Activated T-cell treated with anti-CD3 and anti-CD28 coated beads, Interleukin-2, amount 50 U/mL, for 1 hour (primary cell): ENCODE data around the gene ZSCAN25.
"Not testable (repeated sequence)": the region's sequence is repeated elsewhere in the genome, so short reads cannot be mapped to it uniquely, and the experiment has no call there.

Source experiments
- DNase-seq: peaks from one replicate; pipeline ENCODE4 v3.0.0-alpha.2; 2020

The ZSCAN25 gene

GRCh38 chr7:99618726-99619125 is 2.0 kb downstream of the ZSCAN25 start:
- no peak for DNase-seq

DNA sequence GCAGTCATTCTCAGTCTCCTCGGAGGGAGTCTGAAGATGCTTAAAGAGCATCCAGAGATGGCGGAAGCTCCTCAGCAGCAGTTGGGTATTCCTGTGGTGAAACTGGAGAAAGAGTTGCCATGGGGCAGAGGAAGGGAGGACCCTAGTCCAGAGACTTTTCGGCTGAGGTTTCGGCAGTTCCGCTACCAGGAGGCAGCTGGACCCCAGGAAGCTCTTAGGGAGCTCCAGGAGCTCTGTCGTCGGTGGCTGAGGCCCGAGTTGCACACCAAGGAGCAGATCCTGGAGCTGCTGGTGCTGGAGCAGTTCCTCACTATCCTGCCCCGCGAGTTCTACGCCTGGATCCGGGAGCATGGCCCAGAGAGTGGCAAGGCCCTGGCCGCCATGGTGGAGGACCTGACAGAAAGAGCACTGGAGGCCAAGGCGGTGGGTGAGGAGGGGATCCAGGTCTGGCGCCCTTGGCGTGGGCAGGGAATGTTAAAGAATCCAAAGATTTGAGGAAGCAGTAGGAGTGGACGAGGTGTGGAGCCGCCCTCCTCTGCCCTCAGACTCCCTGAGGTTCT is 2.9 kb downstream of the ZSCAN25 start:
- DNase-seq, result no peak

DNA sequence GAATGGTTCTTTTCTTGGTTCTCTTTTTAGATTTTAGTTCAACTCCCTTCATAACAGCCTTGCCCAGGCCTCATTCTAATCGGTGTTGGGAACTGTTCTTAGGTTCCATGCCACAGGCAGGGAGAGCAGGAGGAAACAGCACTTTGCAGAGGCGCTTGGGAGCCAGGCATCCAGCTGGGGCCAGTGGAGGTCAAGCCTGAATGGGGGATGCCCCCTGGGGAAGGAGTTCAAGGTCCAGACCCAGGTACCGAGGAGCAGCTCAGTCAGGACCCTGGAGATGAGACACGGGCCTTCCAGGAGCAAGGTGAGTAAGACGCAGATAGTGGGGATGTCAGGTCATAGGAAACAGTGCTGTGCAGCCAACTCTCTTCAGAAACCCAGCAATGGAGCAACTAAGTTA is 4.5 kb downstream of the ZSCAN25 start:
- no peak for DNase-seq

- no peak for DNase-seq
Observed at GRCh38 chr7:99622596-99622995, 5.8 kb downstream of the ZSCAN25 start.

- DNase-seq, result no peak
Observed at GRCh38 chr7:99623091-99623693, 6.4 kb downstream of the ZSCAN25 start.

DNA sequence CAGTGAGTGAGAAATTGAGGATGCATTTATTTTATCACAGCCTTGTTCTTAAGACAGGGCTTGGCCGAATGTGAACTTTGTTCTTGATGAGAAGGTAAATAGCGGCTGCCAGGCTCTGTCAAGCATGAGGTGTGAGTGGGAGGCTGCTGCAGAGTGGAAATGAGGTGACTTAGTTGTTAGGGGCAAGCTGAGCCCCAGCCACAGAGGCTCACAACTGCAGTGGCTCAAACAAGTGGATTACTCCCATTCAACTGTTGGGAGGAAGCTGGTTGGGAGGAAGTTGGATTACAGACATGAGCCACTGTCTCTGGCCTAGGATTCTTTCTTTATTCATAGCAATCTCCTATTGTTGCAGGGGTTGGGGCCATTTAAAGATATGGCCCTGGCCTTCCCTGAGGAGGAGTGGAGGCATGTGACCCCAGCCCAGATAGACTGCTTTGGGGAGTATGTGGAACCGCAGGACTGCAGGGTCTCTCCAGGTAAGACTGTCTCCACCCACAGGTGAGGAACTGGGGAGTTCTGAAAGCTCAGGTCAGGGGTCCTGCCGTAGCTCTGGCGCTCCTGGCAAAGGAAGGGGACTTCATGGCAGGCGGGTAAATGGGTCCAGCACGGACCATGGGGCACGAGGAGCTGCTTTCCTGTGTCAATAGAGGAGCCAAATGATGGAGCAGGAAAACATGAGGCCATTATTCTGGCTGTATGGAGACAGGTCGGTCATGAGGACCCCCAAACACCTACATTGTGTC is 7.1 kb downstream of the ZSCAN25 start:
- DNase-seq, result no peak

GRCh38 chr7:99624484-99624883 is 7.7 kb downstream of the ZSCAN25 start:
- DNase-seq, result peak; percentile 65

DNA sequence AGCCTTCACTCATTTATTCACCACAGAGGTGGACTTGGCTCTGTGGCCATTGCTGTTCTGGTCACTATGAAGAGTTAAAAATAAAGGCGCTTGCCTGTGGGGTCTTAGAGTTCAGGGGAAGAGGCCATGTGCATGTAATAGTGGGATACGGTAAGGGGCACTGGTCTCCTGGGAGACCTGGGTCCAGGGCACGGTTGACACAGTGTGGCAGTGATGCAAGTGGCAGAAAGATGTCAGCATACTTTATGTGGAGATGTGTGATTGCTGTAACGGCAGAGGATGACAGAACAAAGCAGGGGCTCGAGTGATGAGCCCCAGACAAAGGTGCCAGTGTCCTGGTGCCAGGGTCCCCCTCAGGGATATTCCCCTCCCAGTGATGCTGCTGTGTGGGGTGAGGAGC is 8.6 kb downstream of the ZSCAN25 start:
- no peak for DNase-seq

- no peak for DNase-seq
Observed at GRCh38 chr7:99625961-99626360, 9.2 kb downstream of the ZSCAN25 start.

DNA sequence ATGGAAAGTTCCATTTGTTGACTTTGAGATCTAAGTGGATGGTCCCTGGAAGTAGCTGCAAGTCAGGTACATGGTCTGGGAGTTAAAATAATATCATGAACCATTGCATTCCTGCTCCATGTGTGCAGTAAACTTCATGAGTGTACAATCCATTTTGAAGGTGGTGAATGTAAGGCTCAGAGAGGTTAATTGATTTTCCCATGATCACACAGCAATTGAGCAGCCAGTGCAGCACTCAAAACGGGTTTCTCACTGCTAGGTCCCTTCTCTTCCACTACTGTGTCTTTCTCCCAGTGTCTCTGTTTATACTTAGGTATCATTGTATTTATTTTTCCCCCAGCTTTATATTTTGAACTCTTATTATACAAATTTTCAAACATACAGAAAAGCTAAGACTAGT is 9.9 kb downstream of the ZSCAN25 start:
- no peak for DNase-seq

DNA sequence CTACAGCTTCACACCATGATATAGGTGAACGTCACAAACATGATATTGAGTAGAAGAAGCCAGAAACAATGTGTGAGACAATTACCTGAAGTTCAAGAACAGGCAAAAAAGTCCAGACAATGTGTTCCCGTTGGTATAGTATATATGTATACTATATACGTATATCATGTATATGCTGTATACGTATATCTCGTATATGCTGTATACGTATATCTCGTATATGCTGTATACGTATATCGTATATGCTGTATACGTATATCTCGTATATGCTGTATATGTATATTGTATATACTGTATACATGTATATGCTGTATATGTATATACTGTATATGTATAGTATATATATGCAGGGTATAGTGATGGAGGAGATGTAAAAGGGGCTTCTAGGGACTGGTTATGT is 10.8 kb downstream of the ZSCAN25 start:
- DNase-seq, result no peak

DNA sequence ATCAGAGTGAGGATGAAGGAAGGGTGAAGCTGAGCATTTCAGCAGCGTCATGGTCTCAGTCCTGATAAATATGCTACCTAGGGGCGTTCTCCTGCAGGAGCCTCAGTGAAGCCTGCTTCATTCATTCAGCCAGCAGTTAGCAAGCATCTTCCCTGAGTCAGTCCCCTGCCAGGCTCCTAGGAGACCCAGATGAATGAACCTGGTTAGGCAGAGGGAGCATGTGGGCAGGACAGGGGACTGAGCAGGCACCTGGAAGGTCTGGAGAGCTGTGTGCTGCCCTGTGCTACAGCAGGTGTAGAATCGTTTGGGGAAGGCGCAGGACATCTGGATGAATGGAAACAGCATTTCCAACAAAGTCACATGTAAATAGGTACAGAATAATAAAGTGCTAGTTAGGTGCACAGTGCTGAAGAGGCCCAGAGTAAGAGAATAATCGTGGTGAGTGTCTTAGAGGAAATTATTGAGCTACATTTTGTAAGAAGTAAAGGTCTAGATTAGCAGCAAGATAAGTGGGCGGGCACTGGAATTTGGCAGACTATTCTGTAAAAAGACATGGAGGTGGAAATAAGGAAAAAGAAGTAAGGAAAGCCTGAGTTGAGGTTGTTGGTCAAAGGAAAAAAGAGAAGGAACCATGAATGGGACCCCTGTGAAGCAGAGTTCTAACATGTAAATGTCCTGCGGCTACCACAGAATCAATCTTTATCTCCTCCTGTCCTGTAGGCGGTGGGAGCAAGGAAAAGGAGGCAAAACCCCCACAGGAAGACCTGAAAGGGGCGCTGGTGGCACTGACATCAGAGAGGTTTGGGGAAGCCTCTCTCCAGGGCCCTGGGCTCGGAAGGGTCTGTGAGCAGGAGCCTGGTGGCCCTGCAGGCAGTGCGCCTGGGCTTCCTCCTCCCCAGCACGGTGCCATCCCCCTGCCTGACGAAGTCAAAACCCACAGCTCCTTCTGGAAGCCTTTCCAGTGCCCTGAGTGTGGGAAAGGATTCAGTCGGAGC is 12.0 kb downstream of the ZSCAN25 start:
- DNase-seq, result no peak

DNA sequence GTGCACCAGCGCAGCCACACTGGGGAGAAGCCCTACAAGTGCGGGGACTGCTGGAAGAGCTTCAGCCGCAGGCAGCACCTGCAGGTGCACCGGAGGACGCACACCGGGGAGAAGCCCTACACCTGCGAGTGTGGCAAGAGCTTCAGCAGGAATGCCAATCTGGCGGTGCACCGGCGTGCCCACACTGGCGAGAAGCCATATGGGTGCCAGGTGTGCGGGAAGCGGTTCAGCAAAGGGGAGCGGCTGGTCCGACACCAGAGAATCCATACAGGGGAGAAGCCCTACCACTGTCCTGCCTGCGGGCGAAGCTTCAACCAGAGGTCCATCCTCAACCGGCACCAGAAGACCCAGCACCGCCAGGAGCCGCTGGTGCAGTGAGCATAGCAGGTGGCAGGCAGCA is 12.9 kb downstream of the ZSCAN25 start:
- no peak for DNase-seq

DNA sequence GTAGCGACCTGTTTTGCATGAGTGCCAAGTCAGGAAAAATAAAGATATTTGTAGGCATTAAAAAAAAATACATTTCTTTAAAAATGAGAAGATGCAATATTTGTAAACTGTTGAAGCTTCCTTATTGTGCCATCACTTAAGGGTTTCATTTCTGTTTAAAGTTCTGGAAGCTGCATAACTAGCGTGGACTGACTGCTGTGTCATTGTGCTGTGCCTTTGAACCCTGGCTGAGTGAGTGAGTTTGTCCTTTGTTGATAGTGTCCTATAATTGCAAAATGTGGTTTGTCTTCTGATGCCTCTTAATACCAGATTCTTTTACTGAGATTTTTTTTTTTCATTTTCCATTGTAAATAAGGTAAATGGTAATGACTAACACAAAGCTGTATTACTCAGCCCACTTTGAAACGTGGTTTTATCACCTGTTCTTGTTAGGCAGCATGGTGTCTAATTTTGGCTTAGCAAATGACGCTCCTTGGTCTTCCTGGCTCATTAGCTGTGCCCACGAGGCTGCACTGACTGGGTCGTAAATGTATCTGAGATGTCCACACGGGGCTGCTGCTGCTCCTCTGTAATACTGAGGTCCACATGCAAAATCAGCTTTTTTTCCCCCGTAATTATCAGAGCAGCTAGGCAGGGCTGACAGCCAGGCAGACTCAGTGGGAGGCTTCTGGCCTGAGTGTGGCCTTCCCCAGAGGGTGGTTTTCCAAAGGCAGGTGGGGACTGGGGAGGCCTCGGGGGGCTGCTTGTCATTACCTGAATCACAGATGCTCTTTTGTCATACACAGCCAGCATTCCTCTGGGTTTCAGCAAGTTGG is 14.8 kb downstream of the ZSCAN25 start:
- DNase-seq, result no peak

DNA sequence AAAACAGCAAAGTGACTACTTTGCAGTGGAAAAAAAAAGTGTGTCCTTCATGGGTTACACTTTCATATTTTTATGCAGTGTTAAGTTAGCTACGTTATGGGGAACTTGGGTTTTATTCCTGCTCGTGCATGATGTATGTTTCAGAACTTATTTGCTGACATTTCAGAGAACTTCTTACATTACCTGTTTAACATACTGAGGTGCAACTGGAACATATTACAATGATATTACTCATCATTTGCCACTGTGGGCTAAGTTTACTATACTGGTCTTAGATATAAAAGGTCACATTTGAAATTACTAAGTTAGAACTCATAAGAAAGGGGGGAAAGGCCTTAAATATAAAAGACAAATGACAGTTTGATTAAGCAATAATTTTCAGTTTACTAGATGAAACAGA is 20.7 kb downstream of the ZSCAN25 start:
- not testable (repeated sequence) for DNase-seq

GRCh38 chr7:99638731-99639130 is 22.0 kb downstream of the ZSCAN25 start:
- no peak for DNase-seq

- no peak for DNase-seq
Observed at GRCh38 chr7:99639267-99639666, 22.5 kb downstream of the ZSCAN25 start.

DNA sequence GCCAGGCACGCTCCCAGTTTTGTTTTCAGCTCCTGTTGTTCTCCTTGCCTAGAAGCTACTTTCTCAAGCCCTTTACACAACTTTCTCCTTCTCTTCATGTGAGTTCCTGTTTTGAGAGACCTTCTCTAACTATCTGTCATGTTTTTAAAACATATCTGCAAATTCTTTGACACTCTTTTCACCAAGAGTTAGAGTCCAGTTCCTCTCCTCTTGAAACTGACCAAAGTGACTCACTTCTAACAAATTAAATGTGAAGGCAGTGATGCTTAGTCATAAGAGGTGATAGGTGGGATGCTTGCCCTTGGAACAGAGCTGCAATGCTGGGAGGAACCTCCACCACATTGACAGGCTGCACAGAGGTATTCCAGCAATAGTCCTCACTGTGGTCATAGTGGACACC is 25.3 kb downstream of the ZSCAN25 start:
- no peak for DNase-seq

GRCh38 chr7:99643464-99643863 is 26.7 kb downstream of the ZSCAN25 start:
- no peak for DNase-seq

- no peak for DNase-seq
Observed at GRCh38 chr7:99644431-99644830, 27.7 kb downstream of the ZSCAN25 start.

- DNase-seq, result no peak
Observed at GRCh38 chr7:99645590-99645989, 28.8 kb downstream of the ZSCAN25 start.

GRCh38 chr7:99648843-99649242 is 32.1 kb downstream of the ZSCAN25 start:
- no peak for DNase-seq
